ENCODE measurements around the gene NRAP.

NRAP gene

DNA sequence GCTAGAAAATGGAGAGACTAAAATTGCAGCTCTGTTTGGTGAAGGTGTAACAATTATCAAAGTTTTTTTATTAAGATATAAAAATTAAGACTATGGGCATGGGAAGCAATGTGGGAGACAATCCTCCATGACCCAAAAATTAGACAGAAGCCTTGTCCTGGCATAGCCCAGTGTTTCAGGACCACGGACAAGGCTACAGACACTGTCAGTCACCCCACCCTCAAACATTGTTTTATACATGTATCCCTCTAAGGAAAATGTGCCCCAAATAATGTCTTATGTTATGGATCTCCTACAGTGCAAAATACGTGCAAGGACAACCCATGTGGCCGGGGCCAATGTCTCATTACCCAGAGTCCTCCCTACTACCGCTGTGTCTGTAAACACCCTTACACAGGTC, 87.0 kb downstream of the NRAP start:
- no peaks in the 10 kb centered on the region for H3K4me1 Mint-ChIP-seq
- H3K27ac Mint-ChIP-seq, result no peak overlapping the region
- H3K4me3 Mint-ChIP-seq, result no peak overlapping the region
- no peak for DNase-seq (ENCODE audit: low spot score in 2 of 2)
- H3K9me3 Mint-ChIP-seq, result no peaks in the 10 kb centered on the region
- ATAC-seq, result no peak
- H3K36me3 Mint-ChIP-seq, result no peaks in the 10 kb centered on the region

- no peak for ATAC-seq
- no peaks in the 10 kb centered on the region for H3K4me1 Mint-ChIP-seq
- H3K36me3 Mint-ChIP-seq, result no peaks in the 10 kb centered on the region
- no peaks in the 10 kb centered on the region for H3K9me3 Mint-ChIP-seq
- DNase-seq (ENCODE audit: low spot score in 2 of 2), result no peak
- H3K4me3 Mint-ChIP-seq, result no peak overlapping the region
- H3K27ac Mint-ChIP-seq, result no peak overlapping the region
Measured at GRCh38 chr10:113573368-113573767, 90.5 kb downstream of the NRAP start.

- no peaks in the 10 kb centered on the region for H3K36me3 Mint-ChIP-seq
- no peak for DNase-seq (ENCODE audit: low spot score in 2 of 2)
- H3K4me3 Mint-ChIP-seq, result no peak overlapping the region
- no peaks in the 10 kb centered on the region for H3K9me3 Mint-ChIP-seq
- H3K27ac Mint-ChIP-seq, result no peak overlapping the region
- H3K4me1 Mint-ChIP-seq, result no peaks in the 10 kb centered on the region
- ATAC-seq, result no peak
Measured at GRCh38 chr10:113572520-113573290, 91.1 kb downstream of the NRAP start.

- H3K36me3 Mint-ChIP-seq, result no peaks in the 10 kb centered on the region
- no peak overlapping the region for H3K4me3 Mint-ChIP-seq
- H3K9me3 Mint-ChIP-seq, result no peaks in the 10 kb centered on the region
- ATAC-seq (no peak), DNase-seq (ENCODE audit: low spot score in 2 of 2) (no peak)
- H3K4me1 Mint-ChIP-seq, result no peaks in the 10 kb centered on the region
- no peak overlapping the region for H3K27ac Mint-ChIP-seq
Measured at GRCh38 chr10:113569576-113569975, 94.3 kb downstream of the NRAP start.

- Mint-ChIP-seq H3K27ac (no peak overlapping the region), H3K36me3 (no peaks in the 10 kb centered on the region), H3K4me3 (no peak overlapping the region), H3K9me3 (no peaks in the 10 kb centered on the region), H3K4me1 (peaks cover 7% of the 10 kb centered on the region)
- DNase-seq (ENCODE audit: low spot score in 2 of 2) (no peak), ATAC-seq (no peak)
Measured at GRCh38 chr10:113566888-113567287, 97.0 kb downstream of the NRAP start.

DNA sequence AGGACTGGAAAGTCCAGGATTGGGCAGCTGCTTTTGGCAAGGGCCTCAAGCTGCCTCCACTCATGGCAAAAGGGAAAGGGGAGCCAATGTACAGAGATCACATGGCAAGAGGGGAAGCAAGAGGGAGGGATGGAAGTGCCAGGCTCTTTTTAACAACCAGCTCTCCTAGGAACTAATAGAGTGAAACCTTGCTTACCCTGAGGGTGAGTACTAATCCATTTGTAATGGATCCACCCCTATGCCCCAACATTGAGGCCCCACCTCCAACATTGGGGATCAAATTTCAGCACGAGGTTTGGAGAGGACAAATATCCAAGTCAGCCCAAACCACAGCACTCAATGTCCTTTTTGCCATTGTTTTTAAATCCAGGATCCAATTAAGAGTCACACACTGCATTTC, 98.5 kb downstream of the NRAP start:
- H3K36me3 Mint-ChIP-seq, result no peaks in the 10 kb centered on the region
- H3K9me3 Mint-ChIP-seq, result no peaks in the 10 kb centered on the region
- no peak for DNase-seq (ENCODE audit: low spot score in 2 of 2)
- H3K27ac Mint-ChIP-seq, result no peak overlapping the region
- peaks cover 7% of the 10 kb centered on the region for H3K4me1 Mint-ChIP-seq
- no peak overlapping the region for H3K4me3 Mint-ChIP-seq
- ATAC-seq, result no peak

DNA sequence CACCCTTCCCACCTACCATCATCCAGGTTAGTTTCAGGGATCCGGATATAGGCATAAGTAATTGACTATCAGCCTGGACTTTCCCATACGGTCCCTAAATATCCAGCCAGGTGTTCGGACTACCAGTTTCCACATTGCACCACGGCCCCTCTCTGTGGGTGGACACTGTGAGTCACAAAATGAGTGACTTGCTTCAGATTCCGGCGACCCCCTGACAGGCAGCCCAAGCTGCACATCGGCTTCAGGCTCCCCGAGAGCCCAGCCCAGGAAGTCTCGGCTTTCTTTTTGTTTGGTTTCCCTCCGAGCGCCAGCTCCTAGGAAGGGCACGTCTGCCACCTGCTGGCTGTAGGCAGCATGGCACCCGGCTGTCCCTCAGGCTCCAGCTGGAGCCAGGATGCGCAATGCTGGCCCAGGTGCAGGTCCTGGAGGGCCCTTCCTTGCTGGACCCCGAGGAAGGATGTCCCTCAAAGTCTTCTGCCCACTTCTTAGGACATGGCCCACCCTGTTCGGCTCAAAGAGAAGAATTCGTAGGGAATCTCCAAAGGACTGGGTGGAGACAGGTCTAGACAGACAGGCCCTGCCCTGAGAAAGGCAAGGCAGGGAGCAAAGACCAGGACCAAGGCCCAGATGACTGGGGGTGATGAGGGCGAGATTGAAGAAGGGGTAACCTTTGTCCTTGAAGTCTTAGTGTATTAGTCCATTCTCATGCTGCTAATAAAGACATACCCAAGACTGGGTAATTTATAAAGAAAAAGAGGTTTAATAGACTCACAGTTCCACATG, 100.3 kb downstream of the NRAP start:
- H3K4me3 Mint-ChIP-seq, result peak overlapping the region; percentile 60
- peak overlapping the region; percentile 41 for H3K27ac Mint-ChIP-seq
- H3K9me3 Mint-ChIP-seq, result no peaks in the 10 kb centered on the region
- no peaks in the 10 kb centered on the region for H3K36me3 Mint-ChIP-seq
- ATAC-seq (peak; percentile 82), DNase-seq (ENCODE audit: low spot score in 2 of 2) (peak; percentile 68 to 86)
- peaks cover 7% of the 10 kb centered on the region for H3K4me1 Mint-ChIP-seq

- Mint-ChIP-seq H3K9me3 (no peaks in the 10 kb centered on the region), H3K4me1 (peaks cover 7% of the 10 kb centered on the region), H3K4me3 (no peak overlapping the region), H3K27ac (no peak overlapping the region), H3K36me3 (no peaks in the 10 kb centered on the region)
- ATAC-seq (no peak), DNase-seq (ENCODE audit: low spot score in 2 of 2) (no peak)
Measured at GRCh38 chr10:113562704-113563103, 101.1 kb downstream of the NRAP start.

GRCh38 chr10:113562069-113562468, 101.8 kb downstream of the NRAP start:
- no peaks in the 10 kb centered on the region for H3K36me3 Mint-ChIP-seq
- ATAC-seq (no peak), DNase-seq (ENCODE audit: low spot score in 2 of 2) (no peak)
- H3K4me3 Mint-ChIP-seq, result no peak overlapping the region
- no peaks in the 10 kb centered on the region for H3K9me3 Mint-ChIP-seq
- no peak overlapping the region for H3K27ac Mint-ChIP-seq
- H3K4me1 Mint-ChIP-seq, result peaks cover 7% of the 10 kb centered on the region

DNA sequence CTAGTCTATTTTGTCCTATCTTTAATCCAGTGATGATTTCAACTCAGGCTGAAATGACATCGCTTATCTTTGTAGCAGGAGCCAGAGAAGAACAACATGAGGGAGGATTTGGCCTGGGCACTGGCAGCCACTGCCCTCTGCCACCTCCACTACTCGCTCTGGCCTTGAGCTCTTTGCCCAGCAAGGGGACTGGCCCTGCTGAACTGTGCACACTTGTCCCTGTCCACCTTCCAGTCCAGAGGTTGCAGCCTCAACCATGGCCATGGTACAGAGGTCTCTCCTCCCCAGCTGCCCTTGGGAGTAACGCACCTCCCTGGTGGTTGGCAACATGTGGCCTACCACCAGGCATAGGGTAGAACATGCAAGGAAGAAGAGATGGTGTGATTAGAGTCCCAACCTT, 102.6 kb downstream of the NRAP start:
- H3K4me1 Mint-ChIP-seq, result peaks cover 7% of the 10 kb centered on the region
- no peak overlapping the region for H3K4me3 Mint-ChIP-seq
- H3K27ac Mint-ChIP-seq, result no peak overlapping the region
- DNase-seq (ENCODE audit: low spot score in 2 of 2) (no peak), ATAC-seq (peak; percentile 14)
- H3K9me3 Mint-ChIP-seq, result no peaks in the 10 kb centered on the region
- no peaks in the 10 kb centered on the region for H3K36me3 Mint-ChIP-seq

DNA sequence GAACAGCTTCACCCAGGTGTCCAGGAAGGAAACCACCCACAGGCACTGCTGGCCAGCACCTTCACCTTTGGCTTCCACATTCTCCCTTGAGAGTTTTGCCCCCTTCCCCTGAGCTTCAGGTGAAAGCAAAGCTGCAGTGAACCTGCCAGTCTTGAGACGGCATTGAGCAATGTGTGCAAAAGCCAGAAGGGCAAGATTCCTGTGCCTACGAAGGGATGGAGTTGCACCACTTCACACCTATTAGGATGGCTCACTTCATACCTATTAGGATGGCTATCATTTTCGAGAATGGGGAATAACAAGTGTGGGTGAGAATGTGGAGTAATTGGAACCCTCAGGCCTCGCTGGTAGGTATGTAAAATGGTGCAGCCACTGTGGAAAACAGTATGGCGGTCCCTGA, 103.8 kb downstream of the NRAP start:
- peaks cover 7% of the 10 kb centered on the region for H3K4me1 Mint-ChIP-seq
- H3K36me3 Mint-ChIP-seq, result no peaks in the 10 kb centered on the region
- H3K4me3 Mint-ChIP-seq, result no peak overlapping the region
- no peak for ATAC-seq
- no peak overlapping the region for H3K27ac Mint-ChIP-seq
- no peak for DNase-seq (ENCODE audit: low spot score in 2 of 2)
- H3K9me3 Mint-ChIP-seq, result no peaks in the 10 kb centered on the region

DNA sequence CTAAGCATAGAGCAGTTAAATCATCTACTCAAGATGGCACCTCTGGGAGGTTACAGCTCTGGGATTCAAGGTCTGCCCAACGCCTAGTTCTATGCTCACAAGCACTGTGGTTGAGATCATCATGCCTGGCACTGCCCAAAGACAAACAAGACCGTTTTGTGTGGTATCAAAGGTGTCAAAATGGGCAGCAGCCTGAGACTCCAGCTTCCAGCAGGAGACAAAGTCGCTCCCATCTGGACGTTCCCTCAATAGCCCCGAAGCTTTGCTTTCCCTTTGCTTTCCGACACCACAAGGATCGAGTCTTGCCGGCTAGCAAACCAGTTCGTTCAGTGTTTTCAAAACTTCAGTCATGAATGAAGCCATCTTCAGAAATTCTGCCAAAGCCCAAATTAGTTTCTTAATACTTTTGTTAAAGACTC, 105.9 kb downstream of the NRAP start:
- no peaks in the 10 kb centered on the region for H3K4me1 Mint-ChIP-seq
- DNase-seq (ENCODE audit: low spot score in 2 of 2) (no peak), ATAC-seq (no peak)
- no peaks in the 10 kb centered on the region for H3K36me3 Mint-ChIP-seq
- H3K4me3 Mint-ChIP-seq, result no peak overlapping the region
- H3K9me3 Mint-ChIP-seq, result no peaks in the 10 kb centered on the region
- H3K27ac Mint-ChIP-seq, result no peak overlapping the region

GRCh38 chr10:113557424-113557862, 106.4 kb downstream of the NRAP start:
- Mint-ChIP-seq H3K36me3 (no peaks in the 10 kb centered on the region), H3K4me1 (no peaks in the 10 kb centered on the region), H3K27ac (no peak overlapping the region), H3K4me3 (no peak overlapping the region), H3K9me3 (no peaks in the 10 kb centered on the region)
- ATAC-seq, result no peak
- no peak for DNase-seq (ENCODE audit: low spot score in 2 of 2)

- Mint-ChIP-seq H3K4me1 (no peaks in the 10 kb centered on the region), H3K36me3 (no peaks in the 10 kb centered on the region), H3K9me3 (no peaks in the 10 kb centered on the region), H3K27ac (no peak overlapping the region), H3K4me3 (no peak overlapping the region)
- no peak for DNase-seq (ENCODE audit: low spot score in 2 of 2)
- no peak for ATAC-seq
Measured at GRCh38 chr10:113555751-113556150, 108.1 kb downstream of the NRAP start.

GRCh38 chr10:113555245-113555644, 108.6 kb downstream of the NRAP start:
- Mint-ChIP-seq H3K9me3 (no peaks in the 10 kb centered on the region), H3K4me1 (no peaks in the 10 kb centered on the region), H3K27ac (no peak overlapping the region), H3K4me3 (no peak overlapping the region), H3K36me3 (no peaks in the 10 kb centered on the region)
- DNase-seq (ENCODE audit: low spot score in 2 of 2), result no peak
- ATAC-seq, result no peak

GRCh38 chr10:113554214-113554613, 109.6 kb downstream of the NRAP start:
- no peak overlapping the region for H3K27ac Mint-ChIP-seq
- no peak for DNase-seq (ENCODE audit: low spot score in 2 of 2)
- no peaks in the 10 kb centered on the region for H3K36me3 Mint-ChIP-seq
- H3K9me3 Mint-ChIP-seq, result no peaks in the 10 kb centered on the region
- H3K4me3 Mint-ChIP-seq, result no peak overlapping the region
- ATAC-seq, result no peak
- no peaks in the 10 kb centered on the region for H3K4me1 Mint-ChIP-seq

Data from stimulated activated effector memory CD8-positive, alpha-beta T cell treated with anti-CD3 and anti-CD28 coated beads, Interleukin-12 subunit alpha, Interleukin-12 subunit beta, amount 100 ng/mL, for 72 hours (primary cell).